Measurements from ENCODE around the gene PPM1F. TPM values are rescaled to one million over a fixed set of nuclear protein-coding genes. Genes with fewer than 3 reads are reported as not detected.
"Not testable (repeated sequence)": the region's sequence is repeated elsewhere in the genome, so short reads cannot be mapped to it uniquely, and the experiment has no call there.

PPM1F gene
- polyA plus RNA-seq, 1 donor (not counting 4 experiments of a cell fraction or from before 2014, with no cell fraction given) = 18.2 TPM

GRCh38 chr22:21896951-21897513, 55.6 kb downstream of the PPM1F start:
- Histone ChIP-seq H3K79me2 (ENCODE audit: control insufficient read depth, insufficient read depth, low read length) (no peaks in the 10 kb centered on the region), H2AFZ (ENCODE audit: control insufficient read depth, low read length) (no peak overlapping the region), H3K9me1 (ENCODE audit: control insufficient read depth, extremely low read depth, insufficient read depth, low read length) (no peaks in the 10 kb centered on the region), H3K4me3 (ENCODE audit: control insufficient read depth in 2 of 3, extremely low read depth in 1 of 3, insufficient read depth in 2 of 3, low read depth in 1 of 3, low read length in 3 of 3) (no peak overlapping the region), H3K9me3 (ENCODE audit: control insufficient read depth, low read depth, low read length) (no peaks in the 10 kb centered on the region), H4K20me1 (ENCODE audit: control insufficient read depth, extremely low read depth, insufficient read depth, low read length) (no peaks in the 10 kb centered on the region), H3K36me3 (ENCODE audit: control insufficient read depth in 2 of 2, extremely low read depth in 1 of 2, insufficient read depth in 2 of 2, low read length in 2 of 2) (no peaks in the 10 kb centered on the region), H3K4me2 (ENCODE audit: control insufficient read depth, extremely low read depth, insufficient read depth, low read depth, low read length) (no peak overlapping the region), H3K27ac (ENCODE audit: control insufficient read depth, insufficient read depth, low read length) (no peak overlapping the region), H3K27me3 (ENCODE audit: control insufficient read depth, extremely low read depth, insufficient read depth, low read length) (no peaks in the 10 kb centered on the region), H3K9ac (ENCODE audit: control insufficient read depth, extremely low read depth, insufficient read depth, low read length) (no peak overlapping the region), H3K4me1 (ENCODE audit: control insufficient read depth, extremely low read depth, insufficient read depth, low read length) (no peaks in the 10 kb centered on the region)
- TF ChIP-seq CTCF (optimal IDR thresholded peaks at IDR 0.05 in 1 of 3, IDR thresholded peaks at IDR 0.05 in 1 of 3, conservative IDR thresholded peaks at IDR 0.05 in 1 of 3; ENCODE audit: extremely low read depth in 1 of 3, insufficient read depth in 2 of 3, low read length in 3 of 3) (no peak), EZH2 (IDR thresholded peaks at IDR 0.05; ENCODE audit: low read length) (no peak)
- FAIRE-seq (no peak), DNase-seq (ENCODE audit: low read depth, low spot score) (no peak)
- dilution Hi-C loops (cut with MboI; ENCODE audit: extremely low pct_ligation_motif_present, low sequenced_read_pairs) = no loop called here

- H3K36me3 ChIP-seq (ENCODE audit: control insufficient read depth in 2 of 2, extremely low read depth in 1 of 2, insufficient read depth in 2 of 2, low read length in 2 of 2); H3K27ac ChIP-seq (ENCODE audit: control insufficient read depth, insufficient read depth, low read length); DNase-seq (ENCODE audit: low read depth, low spot score); H4K20me1 ChIP-seq (ENCODE audit: control insufficient read depth, extremely low read depth, insufficient read depth, low read length); H3K4me1 ChIP-seq (ENCODE audit: control insufficient read depth, extremely low read depth, insufficient read depth, low read length); H3K9ac ChIP-seq (ENCODE audit: control insufficient read depth, extremely low read depth, insufficient read depth, low read length); H3K9me3 ChIP-seq (ENCODE audit: control insufficient read depth, low read depth, low read length); H3K4me3 ChIP-seq (ENCODE audit: control insufficient read depth in 2 of 3, extremely low read depth in 1 of 3, insufficient read depth in 2 of 3, low read depth in 1 of 3, low read length in 3 of 3); H2AFZ ChIP-seq (ENCODE audit: control insufficient read depth, low read length); H3K27me3 ChIP-seq (ENCODE audit: control insufficient read depth, extremely low read depth, insufficient read depth, low read length); H3K9me1 ChIP-seq (ENCODE audit: control insufficient read depth, extremely low read depth, insufficient read depth, low read length); dilution Hi-C loops (cut with MboI; ENCODE audit: extremely low pct_ligation_motif_present, low sequenced_read_pairs); FAIRE-seq; H3K79me2 ChIP-seq (ENCODE audit: control insufficient read depth, insufficient read depth, low read length); H3K4me2 ChIP-seq (ENCODE audit: control insufficient read depth, extremely low read depth, insufficient read depth, low read depth, low read length): not testable (repeated sequence)
These were observed 56.4 kb downstream of the PPM1F start for GRCh38 chr22:21896275-21896674.

GRCh38 chr22:21894799-21895198, 57.8 kb downstream of the PPM1F start:
- FAIRE-seq = no peak

More at GRCh38 chr22:21894799-21895198, 57.8 kb downstream of the PPM1F start:
- Histone ChIP-seq H2AFZ (ENCODE audit: control insufficient read depth, low read length) (no peak overlapping the region), H3K36me3 (ENCODE audit: control insufficient read depth in 2 of 2, extremely low read depth in 1 of 2, insufficient read depth in 2 of 2, low read length in 2 of 2) (no peaks in the 10 kb centered on the region), H3K9ac (ENCODE audit: control insufficient read depth, extremely low read depth, insufficient read depth, low read length) (no peak overlapping the region), H3K27ac (ENCODE audit: control insufficient read depth, insufficient read depth, low read length) (no peak overlapping the region), H3K9me1 (ENCODE audit: control insufficient read depth, extremely low read depth, insufficient read depth, low read length) (no peaks in the 10 kb centered on the region), H4K20me1 (ENCODE audit: control insufficient read depth, extremely low read depth, insufficient read depth, low read length) (no peaks in the 10 kb centered on the region), H3K4me3 (ENCODE audit: control insufficient read depth in 2 of 3, extremely low read depth in 1 of 3, insufficient read depth in 2 of 3, low read depth in 1 of 3, low read length in 3 of 3) (no peak overlapping the region), H3K4me2 (ENCODE audit: control insufficient read depth, extremely low read depth, insufficient read depth, low read depth, low read length) (no peak overlapping the region), H3K9me3 (ENCODE audit: control insufficient read depth, low read depth, low read length) (no peaks in the 10 kb centered on the region), H3K27me3 (ENCODE audit: control insufficient read depth, extremely low read depth, insufficient read depth, low read length) (no peaks in the 10 kb centered on the region), H3K4me1 (ENCODE audit: control insufficient read depth, extremely low read depth, insufficient read depth, low read length) (no peaks in the 10 kb centered on the region), H3K79me2 (ENCODE audit: control insufficient read depth, insufficient read depth, low read length) (no peaks in the 10 kb centered on the region)
- TF ChIP-seq CTCF (optimal IDR thresholded peaks at IDR 0.05 in 1 of 3, IDR thresholded peaks at IDR 0.05 in 1 of 3, conservative IDR thresholded peaks at IDR 0.05 in 1 of 3; ENCODE audit: extremely low read depth in 1 of 3, insufficient read depth in 2 of 3, low read length in 3 of 3) = no peak
- no peak for TF ChIP-seq EZH2 (IDR thresholded peaks at IDR 0.05; ENCODE audit: low read length)
- dilution Hi-C loops (cut with MboI; ENCODE audit: extremely low pct_ligation_motif_present, low sequenced_read_pairs) = no loop called here
- no peak for DNase-seq (ENCODE audit: low read depth, low spot score)

Data from keratinocyte (primary cell).